ENCODE results near the gene TNFRSF12A. TPM values are rescaled to one million over a fixed set of nuclear protein-coding genes. Genes with fewer than 3 reads are reported as not detected.

TNFRSF12A gene
- total and polyA plus RNA-seq, 2 of the 8 experiments (the other 6 are each of a cell fraction or from before 2014, with no cell fraction given): 81.0 to 82.5 TPM

- H3K27ac ChIP-seq (ENCODE audit: low read depth, low read length): no peak overlapping the region
- TF ChIP-seq ZNF274 (IDR thresholded peaks at IDR 0.05; ENCODE audit: borderline replicate concordance, extremely low read depth, low read length) (no peak), CBX5 (IDR thresholded peaks at IDR 0.05; ENCODE audit: low read depth, low read length) (no peak), NRF1 (IDR thresholded peaks at IDR 0.05; ENCODE audit: low read depth, low read length) (no peak), TAF7 (optimal IDR thresholded peaks at IDR 0.05; ENCODE audit: borderline replicate concordance, low read depth, low read length) (no peak), JUN (IDR thresholded peaks at IDR 0.05; ENCODE audit: low read depth, low read length) (no peak), CHD1 (IDR thresholded peaks at IDR 0.05; ENCODE audit: low read depth, low read length) (no peak)
Observed at GRCh38 chr16:3042376-3042775, 22.2 kb downstream of the TNFRSF12A start.

More at GRCh38 chr16:3042376-3042775, 22.2 kb downstream of the TNFRSF12A start:
- H4K5ac ChIP-seq (ENCODE audit: insufficient read length, low read depth, low read length): no peak overlapping the region
- no peak overlapping the region for H3K56ac ChIP-seq (replicated peaks; ENCODE audit: insufficient read length, low read depth, low read length)
- 92% methylated on average over 3 of the region's 3 CpGs; no CpG with 5 or more reads in 1 of the 2 experiments for WGBS, 2 experiments (ENCODE audit: extremely low coverage in 1 of 2, insufficient coverage in 1 of 2, insufficient read length in 1 of 2, insufficient replicate concordance in 2 of 2, low coverage in 1 of 2, low lambda C conversion rate in 2 of 2, missing lambda C conversion rate in 1 of 2)
- H2AK5ac ChIP-seq (ENCODE audit: low read depth, low read length): no peak overlapping the region
- H3K4me3 ChIP-seq (ENCODE audit: extremely low read depth in 1 of 4, insufficient read depth in 2 of 4, low read depth in 3 of 4, low read length in 4 of 4): no peak overlapping the region
- H3K9me3 ChIP-seq (ENCODE audit: insufficient read depth in 2 of 2, low read depth in 1 of 2, low read length in 1 of 2): no peaks in the 10 kb centered on the region
- H2BK120ac ChIP-seq (replicated peaks; ENCODE audit: low read depth, low read length): no peak overlapping the region
- DNase-seq (ENCODE audit: low read depth in 1 of 2, low spot score in 2 of 2) (no peak), FAIRE-seq (no peak)
- no peak overlapping the region for H2BK12ac ChIP-seq (ENCODE audit: low read depth, low read length)
- H3K23me2 ChIP-seq (ENCODE audit: low read depth, low read length): peaks cover 4% of the 10 kb centered on the region; the same call in 1 of the 2 replicates
- no peak overlapping the region for H3K4ac ChIP-seq (replicated peaks; ENCODE audit: insufficient read length, low read depth, low read length)
- no peak overlapping the region for H2AFZ ChIP-seq (ENCODE audit: low read length)
- POLR2A ChIA-PET (ENCODE audit: partially characterized antibody): interaction anchor here (0.6 to 34.8 kb wide), 4 partner anchors 14 to 242 kb away, joined by 3 to 1808 read pairs (median 4); partner anchors contain the start of genes CLDN6, CLDN9, HCFC1R1 and THOC6
- H4K8ac ChIP-seq (ENCODE audit: extremely low read depth, insufficient read depth, low read length): no peak overlapping the region
- peaks cover 0 to 1% of the 10 kb centered on the region in 2 experiments for H4K20me1 ChIP-seq (replicated peaks in 1 of 2; ENCODE audit: control insufficient read depth in 1 of 2, insufficient read depth in 2 of 2, low read length in 2 of 2)
- CTCF ChIA-PET (ENCODE audit: partially characterized antibody): interaction anchor here (1.0 to 8.0 kb wide), 7 partner anchors 10 to 87 kb away, joined by 4 to 98 read pairs (median 8); partner anchors contain the start of gene TNFRSF12A
- H3K4me1 ChIP-seq (replicated peaks in 1 of 4; ENCODE audit: control insufficient read depth in 3 of 4, insufficient read depth in 4 of 4, low read length in 3 of 4): peaks cover 3 to 16% (median 8%) of the 10 kb centered on the region in 4 experiments
- no peak overlapping the region for H2BK5ac ChIP-seq (ENCODE audit: low read depth, low read length)
- no peak overlapping the region for H4K91ac ChIP-seq (replicated peaks; ENCODE audit: insufficient read length, low read length)
- H3K79me2 ChIP-seq (ENCODE audit: control insufficient read depth in 1 of 2, insufficient read depth in 2 of 2, low read length in 2 of 2): peaks cover 0 to 5% of the 10 kb centered on the region in 2 experiments; a peak in 1 of 4 replicates
- H3K9ac ChIP-seq (replicated peaks in 1 of 4; ENCODE audit: extremely low read depth in 1 of 4, low read depth in 3 of 4, low read length in 3 of 4): no peak overlapping the region
- H3K23ac ChIP-seq (ENCODE audit: insufficient read length): no peak overlapping the region
- no peak overlapping the region for H3K18ac ChIP-seq (ENCODE audit: extremely low read depth, low read length)
- H3K4me2 ChIP-seq (ENCODE audit: insufficient read depth in 1 of 2, low read depth in 2 of 2, low read length in 2 of 2): no peak overlapping the region
- no peaks in the 10 kb centered on the region for H3K36me3 ChIP-seq (ENCODE audit: control insufficient read depth in 2 of 4, insufficient read depth in 4 of 4, low read length in 3 of 4)
- no peak overlapping the region for H2BK20ac ChIP-seq (ENCODE audit: low read length)
- no peak overlapping the region for H3K14ac ChIP-seq (ENCODE audit: insufficient read length)
- H2BK15ac ChIP-seq (ENCODE audit: low read length): no peak overlapping the region
- no peaks in the 10 kb centered on the region for H3K79me1 ChIP-seq (ENCODE audit: low read depth, low read length)
- peaks cover 0 to 2% (median 0%) of the 10 kb centered on the region in 4 experiments; a peak in 2 of 7 replicates for H3K27me3 ChIP-seq (replicated peaks in 1 of 4; ENCODE audit: control insufficient read depth in 3 of 4, extremely low read depth in 1 of 4, insufficient read depth in 3 of 4, low read length in 3 of 4)
